Loucy (cell line): ENCODE results near the gene CYB561D2.

ENCODE experiments used
- EZH2phosphoT487 ChIP-seq: fragments of 200-600 bp; IDR thresholded peaks from 2 replicates; pipeline ENCODE4 v1.6.1; 2018; ENCODE audit warnings: antibody characterized with exemption, mild to moderate bottlenecking, moderate library complexity, borderline replicate concordance
- TF ChIP-seq, protein P1 (sequence below): fragments of 200-600 bp; sonication (generic); conservative IDR thresholded peaks from 2 replicates; pipeline ENCODE4 v1.5.1; 2014; ENCODE audit warnings: mild to moderate bottlenecking, antibody characterized with exemption, low read length

- TF ChIP-seq, protein P1, sequence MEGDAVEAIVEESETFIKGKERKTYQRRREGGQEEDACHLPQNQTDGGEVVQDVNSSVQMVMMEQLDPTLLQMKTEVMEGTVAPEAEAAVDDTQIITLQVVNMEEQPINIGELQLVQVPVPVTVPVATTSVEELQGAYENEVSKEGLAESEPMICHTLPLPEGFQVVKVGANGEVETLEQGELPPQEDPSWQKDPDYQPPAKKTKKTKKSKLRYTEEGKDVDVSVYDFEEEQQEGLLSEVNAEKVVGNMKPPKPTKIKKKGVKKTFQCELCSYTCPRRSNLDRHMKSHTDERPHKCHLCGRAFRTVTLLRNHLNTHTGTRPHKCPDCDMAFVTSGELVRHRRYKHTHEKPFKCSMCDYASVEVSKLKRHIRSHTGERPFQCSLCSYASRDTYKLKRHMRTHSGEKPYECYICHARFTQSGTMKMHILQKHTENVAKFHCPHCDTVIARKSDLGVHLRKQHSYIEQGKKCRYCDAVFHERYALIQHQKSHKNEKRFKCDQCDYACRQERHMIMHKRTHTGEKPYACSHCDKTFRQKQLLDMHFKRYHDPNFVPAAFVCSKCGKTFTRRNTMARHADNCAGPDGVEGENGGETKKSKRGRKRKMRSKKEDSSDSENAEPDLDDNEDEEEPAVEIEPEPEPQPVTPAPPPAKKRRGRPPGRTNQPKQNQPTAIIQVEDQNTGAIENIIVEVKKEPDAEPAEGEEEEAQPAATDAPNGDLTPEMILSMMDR = no peak
- TF ChIP-seq EZH2phosphoT487 = no peak
These were observed 13.3 kb upstream of the CYB561D2 start for GRCh38 chr3:50337175-50337861.
